C4-2B (cell line): ENCODE measurements around the gene PSMB5.
"Not testable (repeated sequence)": the region's sequence is repeated elsewhere in the genome, so short reads cannot be mapped to it uniquely, and the experiment has no call there.

ENCODE experiments used
- CTCF ChIP-seq: fragments of 450-650 bp; conservative IDR thresholded peaks from 2 replicates; pipeline ENCODE4 v1.5.1; 2017; ENCODE audit warnings: mild to moderate bottlenecking
- ZFX ChIP-seq: fragments of 450-650 bp; IDR thresholded peaks from 2 replicates; pipeline ENCODE4 v1.6.1; 2017

GRCh38 chr14:23013749-23014054, 21.0 kb downstream of the PSMB5 start:
- not testable (repeated sequence) for TF ChIP-seq CTCF, ZFX
